Stomach smooth muscle (tissue), 2 donors: Measurements from ENCODE around the gene NALCN.
"Not testable (repeated sequence)": the region's sequence is repeated elsewhere in the genome, so short reads cannot be mapped to it uniquely, and the experiment has no call there.

Experiments used
- H3K27ac ChIP-seq: one replicate; pipeline ENCODE4 v1.7.0; 2013; ENCODE audit warnings: mild to moderate bottlenecking, low read length, inconsistent platforms
- H3K27me3 ChIP-seq, 2 donors: one replicate each; pipeline ENCODE4 v1.7.0; 2013; ENCODE audit warnings: low read length in 2 of 2; ENCODE audit not compliant: insufficient read depth in 2 of 2, control insufficient read depth in 1 of 2
- H3K36me3 ChIP-seq, 2 donors: one replicate each; pipeline ENCODE4 v1.7.0; 2013; ENCODE audit warnings: low read length in 2 of 2; ENCODE audit not compliant: control insufficient read depth in 2 of 2, insufficient read depth in 2 of 2
- H3K4me1 ChIP-seq: one replicate; pipeline ENCODE4 v1.7.0; 2013; ENCODE audit warnings: low read length; ENCODE audit not compliant: control insufficient read depth, insufficient read depth
- H3K4me3 ChIP-seq, 2 donors: one replicate each; pipeline ENCODE4 v1.7.0; 2013; ENCODE audit warnings: low read length in 2 of 2
- H3K9ac ChIP-seq, 2 donors: one replicate each; pipeline ENCODE4 v1.7.0; 2013; ENCODE audit warnings: low read length in 2 of 2, mild to moderate bottlenecking in 1 of 2
- H3K9me3 ChIP-seq, 2 donors: one replicate each; pipeline ENCODE4 v1.7.0; 2013; ENCODE audit warnings: low read length in 2 of 2; ENCODE audit not compliant: control insufficient read depth in 2 of 2
- donor health status: healthy.
- donor health status: Pancreatic carcinoma.

NALCN gene

GRCh38 chr13:101341464-101341863 lies 74.8 kb downstream of the NALCN start:
- Histone ChIP-seq H3K9me3 (no peaks in the 10 kb centered on the region), H3K27ac (no peak overlapping the region), H3K4me3 (no peak overlapping the region), H3K27me3 (no peaks in the 10 kb centered on the region), H3K4me1 (no peaks in the 10 kb centered on the region), H3K9ac (no peak overlapping the region), H3K36me3 (no peaks in the 10 kb centered on the region)

GRCh38 chr13:101339202-101339601 lies 77.1 kb downstream of the NALCN start:
- Histone ChIP-seq H3K27ac (no peak overlapping the region), H3K9me3 (no peaks in the 10 kb centered on the region)

GRCh38 chr13:101332583-101332982 lies 83.7 kb downstream of the NALCN start:
- H3K9me3 ChIP-seq: no peaks in the 10 kb centered on the region
- H3K4me1 ChIP-seq: no peaks in the 10 kb centered on the region
- H3K36me3 ChIP-seq: no peaks in the 10 kb centered on the region
- no peak overlapping the region for H3K9ac ChIP-seq
- no peak overlapping the region for H3K4me3 ChIP-seq
- H3K27me3 ChIP-seq: no peaks in the 10 kb centered on the region
- H3K27ac ChIP-seq: no peak overlapping the region

More at GRCh38 chr13:101339202-101339601, 77.1 kb downstream of the NALCN start:
- no peaks in the 10 kb centered on the region for H3K27me3 ChIP-seq
- H3K4me1 ChIP-seq: no peaks in the 10 kb centered on the region
- no peak overlapping the region for H3K9ac ChIP-seq
- no peak overlapping the region for H3K4me3 ChIP-seq
- H3K36me3 ChIP-seq: no peaks in the 10 kb centered on the region

- Histone ChIP-seq H3K9me3 (no peaks in the 10 kb centered on the region), H3K4me1 (no peaks in the 10 kb centered on the region), H3K4me3 (no peak overlapping the region), H3K9ac (no peak overlapping the region), H3K27me3 (no peaks in the 10 kb centered on the region), H3K36me3 (no peaks in the 10 kb centered on the region), H3K27ac (no peak overlapping the region)
These were observed 84.6 kb downstream of the NALCN start for GRCh38 chr13:101331731-101332130.

GRCh38 chr13:101327871-101328270 lies 88.4 kb downstream of the NALCN start:
- Histone ChIP-seq H3K27ac (no peak overlapping the region), H3K36me3 (no peaks in the 10 kb centered on the region), H3K9ac (no peak overlapping the region), H3K4me1 (no peaks in the 10 kb centered on the region), H3K9me3 (no peaks in the 10 kb centered on the region), H3K27me3 (no peaks in the 10 kb centered on the region), H3K4me3 (no peak overlapping the region)

GRCh38 chr13:101326710-101327109 lies 89.6 kb downstream of the NALCN start:
- no peaks in the 10 kb centered on the region for H3K9me3 ChIP-seq
- H3K4me3 ChIP-seq: no peak overlapping the region
- no peak overlapping the region for H3K9ac ChIP-seq
- no peaks in the 10 kb centered on the region for H3K36me3 ChIP-seq
- no peaks in the 10 kb centered on the region for H3K4me1 ChIP-seq
- no peak overlapping the region for H3K27ac ChIP-seq
- no peaks in the 10 kb centered on the region for H3K27me3 ChIP-seq

- no peak overlapping the region for H3K9ac ChIP-seq
- no peak overlapping the region for H3K4me3 ChIP-seq
- no peak overlapping the region for H3K27ac ChIP-seq
- no peaks in the 10 kb centered on the region for H3K27me3 ChIP-seq
- no peaks in the 10 kb centered on the region for H3K36me3 ChIP-seq
- H3K4me1 ChIP-seq: no peaks in the 10 kb centered on the region
- H3K9me3 ChIP-seq: no peaks in the 10 kb centered on the region
These were observed 90.9 kb downstream of the NALCN start for GRCh38 chr13:101325423-101325822.

- H3K9ac ChIP-seq: no peak overlapping the region
- no peaks in the 10 kb centered on the region for H3K27me3 ChIP-seq
- no peaks in the 10 kb centered on the region for H3K36me3 ChIP-seq
- H3K4me1 ChIP-seq: no peaks in the 10 kb centered on the region
- no peaks in the 10 kb centered on the region for H3K9me3 ChIP-seq
- H3K27ac ChIP-seq: no peak overlapping the region
- no peak overlapping the region for H3K4me3 ChIP-seq
These were observed 92.7 kb downstream of the NALCN start for GRCh38 chr13:101323601-101324000.

GRCh38 chr13:101317986-101318523 lies 98.3 kb downstream of the NALCN start:
- Histone ChIP-seq H3K4me3 (no peak overlapping the region), H3K27me3 (no peaks in the 10 kb centered on the region), H3K36me3 (no peaks in the 10 kb centered on the region), H3K27ac (no peak overlapping the region), H3K9ac (no peak overlapping the region), H3K9me3 (no peaks in the 10 kb centered on the region), H3K4me1 (no peaks in the 10 kb centered on the region)

- not testable (repeated sequence) for H3K36me3 ChIP-seq, H3K4me1 ChIP-seq, H3K27ac ChIP-seq, H3K4me3 ChIP-seq, H3K9ac ChIP-seq, H3K9me3 ChIP-seq, H3K27me3 ChIP-seq
These were observed 102.8 kb downstream of the NALCN start for GRCh38 chr13:101313479-101313878.

- H3K9me3 ChIP-seq: no peaks in the 10 kb centered on the region
- H3K36me3 ChIP-seq: no peaks in the 10 kb centered on the region
- no peak overlapping the region for H3K27ac ChIP-seq
These were observed 107.2 kb downstream of the NALCN start for GRCh38 chr13:101309014-101309619.

More at GRCh38 chr13:101309014-101309619, 107.2 kb downstream of the NALCN start:
- no peaks in the 10 kb centered on the region for H3K27me3 ChIP-seq
- no peak overlapping the region for H3K9ac ChIP-seq
- H3K4me3 ChIP-seq: no peak overlapping the region
- no peaks in the 10 kb centered on the region for H3K4me1 ChIP-seq
